PFSK-1 (cell line): ENCODE data around the gene IKZF2.

Experiments
- POLR2AphosphoS5 ChIP-seq: IDR thresholded peaks from 2 replicates; pipeline ENCODE4 v1.6.1; 2012; ENCODE audit warnings: low read depth, mild to moderate bottlenecking, control low read depth, low read length, moderate library complexity
- SIN3A ChIP-seq: IDR thresholded peaks from 2 replicates; pipeline ENCODE4 v1.6.1; 2012; ENCODE audit warnings: mild to moderate bottlenecking, low read length, moderate library complexity, borderline replicate concordance; ENCODE audit not compliant: insufficient read depth
- TAF1 ChIP-seq: IDR thresholded peaks from 2 replicates; pipeline ENCODE4 v1.6.1; 2012; ENCODE audit warnings: low read length, control low read depth, borderline replicate concordance; ENCODE audit not compliant: insufficient read depth

DNA sequence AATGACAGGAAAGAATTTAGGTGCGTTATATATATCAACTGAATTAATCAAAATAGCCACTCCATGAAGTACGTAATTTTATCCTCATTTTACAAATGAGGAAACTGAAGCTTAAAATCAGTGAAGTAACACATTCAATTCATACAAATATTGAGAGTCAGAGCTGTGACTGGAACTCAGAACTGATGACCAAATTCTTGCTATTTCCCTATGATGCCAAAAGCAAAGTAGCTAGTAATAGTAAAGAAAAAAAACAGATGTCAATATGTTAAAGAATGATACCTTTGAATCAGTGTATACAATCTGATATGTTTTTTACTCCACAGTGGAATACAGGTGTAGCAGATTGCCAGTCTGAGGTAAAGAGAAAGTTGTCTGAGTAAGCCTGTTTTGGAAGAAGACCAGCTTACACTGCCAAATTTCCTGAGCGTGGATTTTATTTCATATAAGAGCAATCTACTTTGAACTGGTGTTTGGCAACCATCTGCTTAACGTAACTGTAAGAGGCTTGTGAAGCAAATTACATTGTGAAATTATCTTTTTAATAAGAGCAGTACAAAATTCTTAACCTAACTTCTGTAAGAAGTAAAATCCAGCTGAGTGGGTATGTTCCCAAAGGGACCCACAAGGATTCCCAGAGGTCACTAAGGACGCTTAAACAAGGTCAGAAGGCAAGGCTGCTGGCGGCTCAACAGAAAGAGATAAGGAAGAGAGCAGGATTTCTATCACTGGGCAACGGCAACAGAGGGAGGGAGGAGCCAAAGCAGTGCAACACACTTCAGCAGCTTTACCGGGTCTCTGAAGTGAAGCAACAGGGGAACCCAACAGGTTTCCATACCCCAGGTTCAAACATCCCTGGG is 85.6 kb downstream of the IKZF2 start:
- TF ChIP-seq POLR2AphosphoS5 (no peak), SIN3A (no peak), TAF1 (no peak)
